OCI-LY7 (cell line): ENCODE measurements around the gene WDR7.

Source experiments
- CTCF ChIP-seq: fragments of 200-600 bp; sonication (generic); conservative IDR thresholded peaks from 2 replicates; pipeline ENCODE4 v1.5.1; 2014; ENCODE audit warnings: mild to moderate bottlenecking, antibody characterized with exemption, low read length, moderate library complexity, mixed read lengths
- EZH2phosphoT487 ChIP-seq: fragments of 200-600 bp; sonication (generic); IDR thresholded peaks from 2 replicates; pipeline ENCODE4 v1.6.1; 2018; ENCODE audit warnings: low read depth, borderline replicate concordance, mild to moderate bottlenecking, mixed run types, antibody characterized with exemption, low read length, moderate library complexity, mixed read lengths

- TF ChIP-seq CTCF (no peak), EZH2phosphoT487 (no peak)
Measured at GRCh38 chr18:56799756-56800155, 148.6 kb downstream of the WDR7 start.
